ENCODE measurements around the gene STYXL2. TPM values are rescaled to one million over a fixed set of nuclear protein-coding genes. Genes with fewer than 3 reads are reported as not detected.
A peak's percentile ranks its signal among the peaks of the same experiment; 100 is the strongest.

STYXL2 gene
- total RNA-seq, 3 donors from 2014 or later, result 0.16 to 0.33 TPM; not detected in 1

GRCh38 chr1:167118188-167118587 is 24.3 kb downstream of the STYXL2 start:
- Histone ChIP-seq H3K36me3 (no peaks in the 10 kb centered on the region), H3K9me3 (no peaks in the 10 kb centered on the region), H3K4me1 (no peaks in the 10 kb centered on the region), H3K27me3 (peaks cover 0 to 2% of the 10 kb centered on the region in 2 donors), H3K4me3 (no peak overlapping the region), H3K27ac (no peak overlapping the region)
- intact Hi-C loops (cut with DNase I; ENCODE audit: low total_unique reads), result no loop called here
- no peak for DNase-seq (ENCODE audit: low spot score in 2 of 2)
- TF ChIP-seq POLR2AphosphoS5 (IDR thresholded peaks at IDR 0.05) (no peak), POLR2A (IDR thresholded peaks at IDR 0.05) (no peak)

- Histone ChIP-seq H3K4me3 (no peak overlapping the region), H3K4me1 (no peaks in the 10 kb centered on the region), H3K27me3 (peaks cover 0 to 2% of the 10 kb centered on the region in 2 donors), H3K36me3 (no peaks in the 10 kb centered on the region), H3K9me3 (no peaks in the 10 kb centered on the region), H3K27ac (no peak overlapping the region)
- TF ChIP-seq POLR2A (IDR thresholded peaks at IDR 0.05) (no peak), CTCF (IDR thresholded peaks at IDR 0.05) (no peak), POLR2AphosphoS5 (IDR thresholded peaks at IDR 0.05) (no peak)
- DNase-seq (ENCODE audit: low spot score in 2 of 2), result no peak
- intact Hi-C loops (cut with DNase I; ENCODE audit: low total_unique reads), result loop anchor here (1.0 kb wide), 1 partner anchor 12 kb away; no protein-coding TSS in a partner anchor
Observed at GRCh38 chr1:167119696-167120095, 25.8 kb downstream of the STYXL2 start.

- intact Hi-C loops (cut with DNase I; ENCODE audit: low total_unique reads), result no loop called here
- Histone ChIP-seq H3K27me3 (peaks cover 0 to 3% of the 10 kb centered on the region in 2 donors), H3K27ac (no peak overlapping the region), H3K4me1 (no peaks in the 10 kb centered on the region), H3K9me3 (no peaks in the 10 kb centered on the region), H3K36me3 (no peaks in the 10 kb centered on the region), H3K4me3 (peak overlapping the region; percentile 33 to 62 (median 45))
- TF ChIP-seq CTCF (IDR thresholded peaks at IDR 0.05) (no peak), POLR2A (IDR thresholded peaks at IDR 0.05) (no peak), POLR2AphosphoS5 (IDR thresholded peaks at IDR 0.05) (no peak)
- no peak for DNase-seq (ENCODE audit: low spot score in 2 of 2)
Observed at GRCh38 chr1:167120899-167121298, 27.0 kb downstream of the STYXL2 start.

GRCh38 chr1:167121375-167122120 is 27.7 kb downstream of the STYXL2 start:
- TF ChIP-seq POLR2AphosphoS5 (IDR thresholded peaks at IDR 0.05) (no peak), CTCF (IDR thresholded peaks at IDR 0.05) (no peak), POLR2A (IDR thresholded peaks at IDR 0.05) (no peak)
- no peaks in the 10 kb centered on the region for H3K4me1 ChIP-seq
- intact Hi-C loops (cut with DNase I; ENCODE audit: low total_unique reads), result no loop called here
- no peaks in the 10 kb centered on the region for H3K9me3 ChIP-seq
- DNase-seq (ENCODE audit: low spot score in 2 of 2), result peak in 1 of 2 donors; percentile 58
- H3K27ac ChIP-seq, result no peak overlapping the region
- H3K4me3 ChIP-seq, result peak overlapping the region; percentile 33 to 62 (median 45)
- H3K36me3 ChIP-seq, result no peaks in the 10 kb centered on the region
- H3K27me3 ChIP-seq, result peaks cover 0 to 8% of the 10 kb centered on the region in 2 donors

GRCh38 chr1:167122121-167122480 is 28.2 kb downstream of the STYXL2 start:
- no peak for TF ChIP-seq POLR2AphosphoS5 (IDR thresholded peaks at IDR 0.05)
- TF ChIP-seq CTCF (IDR thresholded peaks at IDR 0.05), result no peak
- Histone ChIP-seq H3K36me3 (no peaks in the 10 kb centered on the region), H3K9me3 (no peaks in the 10 kb centered on the region), H3K4me1 (no peaks in the 10 kb centered on the region), H3K4me3 (no peak overlapping the region), H3K27me3 (peaks cover 0 to 9% of the 10 kb centered on the region in 2 donors), H3K27ac (no peak overlapping the region)
- DNase-seq (ENCODE audit: low spot score in 2 of 2), result no peak
- intact Hi-C loops (cut with DNase I; ENCODE audit: low total_unique reads), result no loop called here
